ENCODE data around the gene NLRX1.
A peak's percentile ranks its signal among the peaks of the same experiment; 100 is the strongest.

NLRX1 gene

GRCh38 chr11:119152043-119152442, 16.5 kb upstream of the NLRX1 start:
- no peak overlapping the region for H3K9ac ChIP-seq
- H3K27ac ChIP-seq, result no peak overlapping the region
- H3K4me1 ChIP-seq, result peaks cover 13 to 33% (median 27%) of the 10 kb centered on the region in 10 experiments
- H3K4me3 ChIP-seq, result no peak overlapping the region
- no peaks in the 10 kb centered on the region for H3K36me3 ChIP-seq
- H3K9me3 ChIP-seq (replicated peaks in 1 of 11), result no peaks in the 10 kb centered on the region
- H3K4me2 ChIP-seq, result no peak overlapping the region
- peaks cover 42 to 56% (median 52%) of the 10 kb centered on the region in 11 experiments for H3K27me3 ChIP-seq
- TF ChIP-seq Cebpa-rat (IDR thresholded peaks at IDR 0.05), result no peak
- H4K20me1 ChIP-seq, result peaks cover 0 to 26% (median 6%) of the 10 kb centered on the region in 11 experiments; a peak in 6 of 22 replicates

GRCh38 chr11:119152604-119153003, 15.9 kb upstream of the NLRX1 start:
- H3K9ac ChIP-seq, result no peak overlapping the region
- no peaks in the 10 kb centered on the region for H3K36me3 ChIP-seq
- H3K4me3 ChIP-seq, result no peak overlapping the region
- H3K9me3 ChIP-seq (replicated peaks in 1 of 11), result no peaks in the 10 kb centered on the region
- peaks cover 13 to 33% (median 27%) of the 10 kb centered on the region in 10 experiments for H3K4me1 ChIP-seq
- H4K20me1 ChIP-seq, result peaks cover 0 to 26% (median 6%) of the 10 kb centered on the region in 11 experiments; a peak in 6 of 22 replicates
- H3K27ac ChIP-seq, result no peak overlapping the region
- H3K4me2 ChIP-seq, result no peak overlapping the region
- TF ChIP-seq Cebpa-rat (IDR thresholded peaks at IDR 0.05), result no peak
- peaks cover 37 to 51% (median 47%) of the 10 kb centered on the region in 11 experiments for H3K27me3 ChIP-seq

- TF ChIP-seq Cebpa-rat (IDR thresholded peaks at IDR 0.05), result no peak
- Histone ChIP-seq H3K27ac (no peak overlapping the region), H3K9ac (no peak overlapping the region), H3K4me1 (peaks cover 11 to 33% (median 21%) of the 10 kb centered on the region in 10 experiments), H3K9me3 (replicated peaks in 1 of 11) (no peaks in the 10 kb centered on the region), H3K4me2 (no peak overlapping the region), H3K4me3 (no peak overlapping the region), H3K36me3 (no peaks in the 10 kb centered on the region), H4K20me1 (peaks cover 0 to 22% (median 2%) of the 10 kb centered on the region in 11 experiments; a peak in 6 of 22 replicates), H3K27me3 (peaks cover 31 to 44% (median 40%) of the 10 kb centered on the region in 11 experiments)
Measured at GRCh38 chr11:119153049-119153818, 15.3 kb upstream of the NLRX1 start.

- no peak overlapping the region for H3K27ac ChIP-seq
- no peak for TF ChIP-seq Cebpa-rat (IDR thresholded peaks at IDR 0.05)
- H4K20me1 ChIP-seq, result peaks cover 0 to 16% (median 0%) of the 10 kb centered on the region in 11 experiments; a peak in 4 of 22 replicates
- H3K4me3 ChIP-seq, result no peak overlapping the region
- no peaks in the 10 kb centered on the region for H3K9me3 ChIP-seq (replicated peaks in 1 of 11)
- peaks cover 6 to 24% (median 12%) of the 10 kb centered on the region in 10 experiments for H3K4me1 ChIP-seq
- H3K36me3 ChIP-seq, result no peaks in the 10 kb centered on the region
- no peak overlapping the region for H3K4me2 ChIP-seq
- H3K27me3 ChIP-seq, result peaks cover 22 to 35% (median 31%) of the 10 kb centered on the region in 11 experiments
- no peak overlapping the region for H3K9ac ChIP-seq
Measured at GRCh38 chr11:119154178-119154577, 14.3 kb upstream of the NLRX1 start.

- Histone ChIP-seq H3K4me2 (0 out of 22 replicates have a peak overlapping the region, but pooled peaks of 1 of the 11 experiments have one; percentile 6), H3K9ac (no peak overlapping the region), H3K9me3 (replicated peaks in 1 of 11) (no peaks in the 10 kb centered on the region), H3K36me3 (no peaks in the 10 kb centered on the region), H4K20me1 (peaks cover 0 to 1% (median 0%) of the 10 kb centered on the region in 11 experiments; a peak in 2 of 22 replicates), H3K4me1 (peaks cover 0 to 8% (median 0%) of the 10 kb centered on the region in 10 experiments; a peak in 3 of 20 replicates), H3K27ac (no peak overlapping the region), H3K27me3 (peaks cover 4 to 18% (median 14%) of the 10 kb centered on the region in 11 experiments), H3K4me3 (no peak overlapping the region)
- TF ChIP-seq Cebpa-rat (IDR thresholded peaks at IDR 0.05), result no peak
Measured at GRCh38 chr11:119155733-119156492, 12.6 kb upstream of the NLRX1 start.

- H3K36me3 ChIP-seq, result no peaks in the 10 kb centered on the region
- no peak for TF ChIP-seq Cebpa-rat (IDR thresholded peaks at IDR 0.05)
- H3K9ac ChIP-seq, result no peak overlapping the region
- H3K27ac ChIP-seq, result no peak overlapping the region
- no peaks in the 10 kb centered on the region for H3K9me3 ChIP-seq (replicated peaks in 1 of 11)
- peaks cover 0 to 8% (median 0%) of the 10 kb centered on the region in 10 experiments; a peak in 3 of 20 replicates for H3K4me1 ChIP-seq
- no peaks in the 10 kb centered on the region; a peak in 1 of 22 replicates for H4K20me1 ChIP-seq
- no peak overlapping the region for H3K4me2 ChIP-seq
- peaks cover 0 to 12% (median 8%) of the 10 kb centered on the region in 11 experiments; a peak in 15 of 22 replicates for H3K27me3 ChIP-seq
- H3K4me3 ChIP-seq, result no peak overlapping the region
Measured at GRCh38 chr11:119156496-119156895, 12.0 kb upstream of the NLRX1 start.

GRCh38 chr11:119157063-119157462, 11.5 kb upstream of the NLRX1 start:
- H3K4me3 ChIP-seq, result no peak overlapping the region
- peaks cover 0 to 6% (median 2%) of the 10 kb centered on the region in 11 experiments; a peak in 7 of 22 replicates for H3K27me3 ChIP-seq
- H3K27ac ChIP-seq, result no peak overlapping the region
- no peaks in the 10 kb centered on the region; a peak in 1 of 22 replicates for H4K20me1 ChIP-seq
- H3K36me3 ChIP-seq, result no peaks in the 10 kb centered on the region
- H3K9me3 ChIP-seq (replicated peaks in 1 of 11), result no peaks in the 10 kb centered on the region
- H3K4me1 ChIP-seq, result peaks cover 0 to 8% (median 0%) of the 10 kb centered on the region in 10 experiments; a peak in 3 of 20 replicates
- H3K9ac ChIP-seq, result no peak overlapping the region
- no peak for TF ChIP-seq Cebpa-rat (IDR thresholded peaks at IDR 0.05)
- no peak overlapping the region for H3K4me2 ChIP-seq

- H3K27ac ChIP-seq, result no peak overlapping the region
- H3K9ac ChIP-seq, result no peak overlapping the region
- H3K4me3 ChIP-seq, result no peak overlapping the region
- no peaks in the 10 kb centered on the region for H3K36me3 ChIP-seq
- H3K9me3 ChIP-seq (replicated peaks in 1 of 11), result no peaks in the 10 kb centered on the region
- no peaks in the 10 kb centered on the region for H4K20me1 ChIP-seq
- H3K4me1 ChIP-seq, result peaks cover 0 to 8% (median 0%) of the 10 kb centered on the region in 10 experiments; a peak in 3 of 20 replicates
- H3K27me3 ChIP-seq, result no peaks in the 10 kb centered on the region
- no peak for TF ChIP-seq Cebpa-rat (IDR thresholded peaks at IDR 0.05)
- no peak overlapping the region for H3K4me2 ChIP-seq
Measured at GRCh38 chr11:119158467-119158866, 10.1 kb upstream of the NLRX1 start.

- no peaks in the 10 kb centered on the region for H3K9me3 ChIP-seq (replicated peaks in 1 of 11)
- no peak overlapping the region for H3K9ac ChIP-seq
- no peak overlapping the region for H3K4me2 ChIP-seq
- no peaks in the 10 kb centered on the region for H3K36me3 ChIP-seq
- no peaks in the 10 kb centered on the region for H4K20me1 ChIP-seq
- H3K4me1 ChIP-seq, result peaks cover 0 to 8% (median 0%) of the 10 kb centered on the region in 10 experiments; a peak in 3 of 20 replicates
- no peak for TF ChIP-seq Cebpa-rat (IDR thresholded peaks at IDR 0.05)
- no peak overlapping the region for H3K27ac ChIP-seq
- no peak overlapping the region for H3K4me3 ChIP-seq
- no peaks in the 10 kb centered on the region for H3K27me3 ChIP-seq
Measured at GRCh38 chr11:119160151-119160550, 8.4 kb upstream of the NLRX1 start.
